ENCODE measurements around the gene REST. TPM values are rescaled to one million over a fixed set of nuclear protein-coding genes. Genes with fewer than 3 reads are reported as not detected.

Gene REST
- 26.0 and 34.0 TPM in 2 replicates for total RNA-seq

GRCh38 chr4:56907489-56908205 lies at the start of gene REST:
TSS of gene REST (plus strand) at chr4:56907900. CDS start at chr4:56910639, 2,739 bp downstream.

GRCh38 chr4:56977321-56978012 lies 69.8 kb downstream of the REST start, which contains the start of gene NOA1:
TSS of gene NOA1 (minus strand) at chr4:56977606. CDS start at chr4:56977585, 21 bp downstream.

DNA sequence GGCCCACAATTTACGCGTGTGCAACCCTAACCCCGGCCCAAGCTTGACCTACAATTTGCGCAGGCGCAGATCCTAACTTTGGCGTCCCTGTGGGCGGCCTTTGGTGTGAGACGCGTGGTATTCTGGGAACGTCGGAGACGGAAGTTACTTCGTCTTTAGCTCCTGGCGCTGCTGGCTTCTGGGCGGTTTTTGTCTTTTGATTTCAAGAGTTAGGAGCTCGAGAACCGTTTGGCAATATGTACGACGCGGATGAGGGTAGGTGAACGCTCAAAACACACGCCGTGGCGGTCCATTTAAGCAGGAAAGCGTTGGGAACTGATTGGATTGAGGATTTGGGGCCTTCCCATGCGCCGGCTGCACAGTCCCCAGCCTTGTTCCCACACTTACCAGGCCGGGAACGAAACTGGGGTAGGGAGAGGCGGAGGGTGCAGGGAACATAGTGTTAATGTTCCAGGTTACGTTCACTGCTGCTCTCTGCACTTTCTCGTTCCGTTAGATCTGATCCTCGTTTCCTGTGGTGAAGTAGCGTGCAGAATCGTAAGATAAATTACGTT lies 71.1 kb downstream of the REST start, which contains the start of gene POLR2B:
Gene POLR2B (plus strand): TSS at position 147 of the 554 bp plus-strand sequence. CDS start 90 bp downstream, at position 237.

Other genes with a start within 250 kb of the REST start
- 2.8 and 12.9 TPM in 2 replicates for gene HOPX, start 226.6 kb upstream of the REST start, total RNA-seq
- gene SPINK2, start 86.2 kb upstream of the REST start, total RNA-seq, result not detected in 2 replicates
- gene NOA1, start 69.7 kb downstream of the REST start, total RNA-seq, result 22.8 and 29.6 TPM in 2 replicates
- 106 and 134 TPM in 2 replicates for gene POLR2B, start 71.0 kb downstream of the REST start, total RNA-seq
- 55.9 and 124 TPM in 2 replicates for gene IGFBP7, start 202.5 kb downstream of the REST start, total RNA-seq